NCI-H510A treated with DMSO at 0.1 percent for 48 hours (cell line): ENCODE measurements around the gene FBLIM1.
A peak's percentile ranks its signal among the peaks of the same experiment; 100 is the strongest.

ENCODE experiments used
- DNase-seq: peaks from one replicate; lab custom pipeline; 2025; lab: John Stamatoyannopoulos, UW

Gene FBLIM1, protein sequence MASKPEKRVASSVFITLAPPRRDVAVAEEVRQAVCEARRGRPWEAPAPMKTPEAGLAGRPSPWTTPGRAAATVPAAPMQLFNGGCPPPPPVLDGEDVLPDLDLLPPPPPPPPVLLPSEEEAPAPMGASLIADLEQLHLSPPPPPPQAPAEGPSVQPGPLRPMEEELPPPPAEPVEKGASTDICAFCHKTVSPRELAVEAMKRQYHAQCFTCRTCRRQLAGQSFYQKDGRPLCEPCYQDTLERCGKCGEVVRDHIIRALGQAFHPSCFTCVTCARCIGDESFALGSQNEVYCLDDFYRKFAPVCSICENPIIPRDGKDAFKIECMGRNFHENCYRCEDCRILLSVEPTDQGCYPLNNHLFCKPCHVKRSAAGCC

DNA sequence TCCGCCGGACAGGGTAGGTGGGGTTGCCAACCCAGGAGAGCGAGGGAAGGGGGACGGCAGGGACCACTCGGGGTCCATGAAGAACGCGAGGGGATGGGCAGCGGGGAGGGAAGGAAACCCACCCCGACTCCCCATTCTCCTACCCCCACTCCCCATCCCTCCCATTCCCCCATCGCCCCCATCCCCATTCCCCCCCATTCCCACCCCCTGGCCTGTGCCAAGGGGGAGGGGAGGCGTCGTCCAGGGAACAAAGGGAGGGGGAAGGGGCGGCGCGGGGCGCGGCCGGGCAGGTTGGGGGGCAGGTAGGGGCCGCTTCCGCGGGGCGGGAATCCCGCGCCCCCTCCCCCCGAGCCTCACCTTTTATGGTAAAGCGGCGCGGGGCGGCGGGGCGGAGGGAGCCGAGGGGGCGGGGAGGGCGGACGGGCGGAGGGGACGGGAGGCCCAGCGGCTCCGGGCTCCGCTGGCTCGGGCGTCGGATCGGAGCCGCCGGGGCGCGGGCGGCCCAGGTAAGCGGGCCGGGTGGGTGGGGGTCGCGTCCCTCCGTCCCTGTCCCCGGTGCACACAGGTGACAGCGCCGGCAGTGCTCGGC, at the start of gene FBLIM1:
TSS of gene FBLIM1 (plus strand) at position 453 of the 589 bp plus-strand sequence. CDS start 6,189 bp downstream, outside the sequence.
- DNase-seq: peak; percentile 43

DNA sequence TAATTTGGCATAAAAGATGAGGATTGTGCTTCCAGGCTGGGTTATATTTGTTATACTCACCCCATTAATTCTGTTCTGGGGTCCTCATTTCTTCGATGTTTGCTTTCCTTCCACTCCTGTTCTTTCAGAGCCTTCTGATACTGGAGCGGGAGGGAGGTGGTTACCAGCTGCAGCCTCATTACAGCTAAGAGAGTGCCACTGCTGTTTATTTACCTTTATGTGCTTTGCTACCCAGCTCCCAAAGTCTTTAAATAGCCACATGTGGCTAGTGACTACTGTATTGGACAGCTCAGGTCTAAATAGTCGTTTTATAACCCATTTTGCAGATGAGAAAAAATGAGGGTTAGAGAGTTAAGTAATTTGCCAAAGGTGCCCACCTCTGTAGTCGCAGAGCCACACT, 49.4 kb upstream of the FBLIM1 start:
- peak; percentile 94 for DNase-seq

DNA sequence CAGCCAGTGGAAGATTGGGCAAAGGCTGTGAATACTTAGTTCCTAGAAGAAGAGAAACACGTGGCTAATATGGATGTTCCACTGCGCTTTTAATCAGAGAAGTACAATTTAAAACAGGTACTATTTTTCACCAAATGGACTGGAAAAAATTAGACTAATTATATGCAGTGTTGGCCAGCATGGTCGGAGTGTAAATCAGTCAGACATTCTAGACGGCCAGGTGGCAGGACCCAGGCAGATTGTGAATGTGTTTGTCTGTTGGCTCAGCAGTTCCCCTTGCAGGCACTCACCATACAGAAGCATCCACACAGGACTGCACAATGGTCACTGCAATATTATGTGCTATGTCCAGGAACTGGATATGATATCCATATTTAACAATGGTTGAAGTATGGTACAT, 46.4 kb upstream of the FBLIM1 start:
- DNase-seq: peak; percentile 30

DNA sequence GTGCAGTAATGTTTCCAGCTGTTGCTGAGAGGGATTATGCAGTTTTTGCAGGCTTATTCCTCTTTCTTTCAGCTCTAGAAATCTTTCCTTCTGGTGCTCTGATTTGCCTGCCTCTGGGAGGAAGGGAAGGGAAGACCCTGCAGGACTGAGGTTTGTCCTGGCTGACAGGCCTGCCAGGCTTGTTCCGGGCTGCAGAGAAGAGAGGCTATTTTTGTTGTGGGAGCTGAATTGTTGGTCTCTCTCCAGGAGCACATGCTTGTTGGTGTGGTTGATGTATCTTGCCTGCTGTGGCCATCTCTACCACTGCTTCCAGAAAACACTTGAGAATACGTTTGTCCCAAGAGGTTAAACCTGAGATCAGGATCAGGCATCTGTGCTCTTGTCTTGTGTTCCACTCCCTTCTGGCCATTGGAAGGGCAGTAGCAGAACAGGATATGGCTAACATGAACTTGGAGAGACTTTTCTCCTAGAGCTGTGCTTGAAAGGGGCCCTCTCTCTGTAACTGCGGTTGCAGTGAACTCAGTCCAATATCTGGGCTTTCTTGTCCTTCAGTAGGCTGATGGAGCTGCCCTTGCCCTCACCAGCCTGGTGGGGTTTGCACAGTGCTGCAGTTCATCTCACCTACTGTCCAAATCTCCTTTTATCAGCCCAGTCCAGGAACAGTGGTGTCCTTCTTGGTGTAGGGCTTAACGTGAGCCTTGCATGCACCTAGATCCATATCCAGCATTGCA, 44.0 kb upstream of the FBLIM1 start:
- DNase-seq: no peak

DNA sequence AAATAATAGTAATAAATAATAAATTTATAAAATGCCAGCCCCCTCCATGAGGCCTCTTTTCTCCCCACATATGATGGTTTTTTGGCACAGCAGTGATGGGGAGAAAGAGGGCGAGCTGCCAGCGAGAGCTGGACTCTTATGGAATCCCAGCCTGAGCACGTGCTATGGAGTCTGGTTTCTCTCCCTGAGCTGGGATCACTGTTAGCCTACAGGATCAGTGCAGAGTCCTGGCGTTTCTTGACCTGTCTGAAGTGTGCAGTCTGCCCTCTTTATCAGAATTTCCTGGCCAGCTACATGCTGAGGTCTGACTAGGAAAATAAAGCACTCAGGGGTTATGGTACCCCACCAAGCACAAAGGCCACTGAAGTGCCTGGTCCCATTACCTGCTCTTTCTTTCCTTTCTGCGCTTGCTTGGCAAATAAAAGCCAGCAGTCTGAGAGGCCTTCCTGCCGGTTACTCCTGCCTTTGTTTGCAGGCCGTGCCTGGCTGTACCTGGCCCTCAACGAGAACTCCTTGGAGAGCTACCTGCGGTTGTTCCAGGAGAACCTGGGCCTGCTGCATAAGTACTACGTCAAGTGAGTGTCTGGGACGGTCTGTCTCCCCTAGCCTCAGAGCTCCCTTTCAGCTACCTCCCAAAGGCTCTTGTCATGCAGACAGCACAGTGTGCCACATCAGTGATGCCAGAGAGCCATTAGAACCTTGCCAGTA, 41.0 kb upstream of the FBLIM1 start:
- no peak for DNase-seq

DNA sequence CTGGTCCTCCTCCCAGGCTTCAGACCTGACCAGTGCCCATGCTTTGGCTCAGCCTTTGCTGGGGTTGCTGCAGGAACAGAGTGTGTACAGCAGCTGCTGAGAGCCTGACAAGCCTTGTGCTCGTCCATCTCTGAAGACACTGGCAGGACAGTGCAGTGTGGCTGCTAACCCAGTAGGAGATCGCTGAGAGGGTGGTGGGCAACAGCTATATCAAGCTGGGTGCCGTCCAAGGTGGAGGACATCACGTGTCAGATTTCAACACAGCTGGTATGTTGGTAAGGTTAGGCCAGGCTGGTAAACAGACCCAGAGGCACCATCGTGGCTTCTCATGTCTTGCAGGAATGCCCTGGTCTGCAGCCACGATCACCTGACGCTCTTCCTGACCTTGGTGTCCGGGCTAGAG, 40.4 kb upstream of the FBLIM1 start:
- no peak for DNase-seq

DNA sequence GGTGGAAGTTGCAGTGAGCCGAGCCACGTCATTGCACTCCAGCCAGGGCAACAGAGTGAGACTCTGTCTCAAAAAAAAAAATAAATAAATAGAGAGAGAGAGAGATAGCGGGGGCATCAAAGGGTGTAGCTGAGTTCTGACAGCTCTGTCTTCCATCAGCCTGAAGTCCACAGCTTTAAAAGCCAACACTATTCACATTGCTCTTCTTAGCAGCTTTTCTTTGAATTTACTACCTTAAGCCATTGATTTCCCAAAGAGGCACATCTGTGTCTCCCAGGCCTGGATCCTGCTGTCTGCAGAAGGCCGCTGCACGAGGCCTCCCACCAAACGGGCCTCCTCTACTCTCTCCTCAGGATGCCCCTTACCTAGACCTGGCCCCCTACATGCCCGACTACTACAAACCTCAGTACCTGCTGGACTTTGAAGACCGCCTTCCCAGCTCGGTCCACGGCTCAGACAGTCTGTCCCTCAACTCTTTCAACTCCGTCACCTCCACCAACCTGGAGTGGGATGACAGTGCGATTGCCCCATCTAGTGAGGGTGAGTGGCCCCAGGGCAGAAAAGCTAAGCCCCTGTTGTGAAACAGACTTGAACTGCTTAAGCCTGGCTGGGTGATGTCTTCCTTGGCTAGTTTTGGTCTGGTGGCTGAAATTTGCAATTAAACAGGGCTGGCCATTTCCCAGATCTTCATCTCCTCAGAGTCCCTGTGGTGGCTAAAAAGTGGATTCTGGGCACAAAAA, 39.0 kb upstream of the FBLIM1 start:
- no peak for DNase-seq

DNA sequence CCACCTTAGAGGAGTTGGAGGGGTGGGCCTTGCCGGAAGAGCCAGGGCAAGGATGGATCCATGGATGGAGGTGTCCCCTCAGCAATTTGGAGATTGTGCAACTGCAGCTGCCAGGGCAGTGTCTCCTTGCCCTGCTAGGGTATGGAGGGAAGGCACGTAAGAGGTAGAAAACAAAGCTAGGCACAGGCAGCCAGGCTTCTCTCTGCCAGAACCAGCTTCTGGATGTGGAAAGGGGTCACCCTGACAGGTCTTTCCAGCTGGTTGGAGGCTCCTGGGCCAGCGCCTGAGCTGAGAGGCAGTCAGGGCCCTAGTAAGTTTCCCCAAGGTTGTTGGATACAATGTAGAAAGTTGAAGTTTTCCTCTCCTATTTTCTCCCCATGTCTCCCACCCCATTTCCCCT, 37.7 kb upstream of the FBLIM1 start:
- no peak for DNase-seq

DNA sequence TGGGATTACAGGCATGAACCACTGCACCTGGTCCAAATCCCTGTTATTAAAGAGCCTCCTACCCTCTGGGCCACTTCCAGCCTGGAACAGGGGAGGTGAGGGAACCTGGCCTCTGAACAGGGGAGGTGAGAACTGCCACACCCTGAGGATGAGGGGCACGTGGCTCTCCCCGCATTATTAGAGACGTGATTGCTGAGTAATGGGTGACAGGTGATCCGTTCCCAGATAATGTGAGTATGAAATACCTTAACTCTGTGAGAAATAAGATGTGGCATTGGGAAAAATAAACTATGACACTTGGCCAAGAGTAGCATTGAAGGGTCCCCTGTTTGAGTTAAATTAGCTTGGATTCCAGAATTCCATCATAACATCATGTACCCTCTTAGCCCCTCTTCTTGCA, 36.2 kb upstream of the FBLIM1 start:
- no peak for DNase-seq

DNA sequence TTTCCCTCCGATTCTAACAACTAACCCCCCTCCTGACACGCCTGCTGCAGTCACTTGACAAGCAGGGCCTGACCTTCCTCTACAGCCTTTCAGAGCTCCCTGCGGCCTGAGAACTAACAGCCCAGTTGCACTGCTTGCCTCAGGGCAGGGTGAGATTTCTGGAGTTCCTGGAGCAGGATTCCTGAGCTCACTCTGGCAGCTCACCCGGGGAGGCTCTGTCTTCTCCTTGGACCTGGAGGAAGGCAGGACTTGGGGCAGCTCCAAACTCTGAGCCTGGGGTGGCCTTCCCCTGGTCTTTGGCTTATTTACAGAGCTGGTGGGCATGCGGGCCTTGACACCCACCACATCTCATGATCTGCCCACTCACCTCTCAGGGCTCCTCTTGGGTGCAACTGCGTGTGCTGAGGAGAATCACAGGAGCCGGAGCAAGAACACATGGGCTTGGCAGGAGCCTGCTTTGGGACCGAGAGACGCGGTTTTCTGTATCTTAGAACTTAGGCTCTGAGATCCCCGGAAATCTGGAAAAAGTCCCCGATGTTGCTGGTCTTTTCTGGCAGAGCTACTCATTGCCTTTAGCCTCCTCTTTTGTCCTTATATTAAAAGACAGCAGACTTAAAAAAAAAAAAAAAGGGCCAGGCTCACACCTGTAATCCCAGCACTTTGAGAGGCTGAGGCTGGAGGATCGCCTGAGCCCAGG, 35.6 kb upstream of the FBLIM1 start:
- DNase-seq: no peak

DNA sequence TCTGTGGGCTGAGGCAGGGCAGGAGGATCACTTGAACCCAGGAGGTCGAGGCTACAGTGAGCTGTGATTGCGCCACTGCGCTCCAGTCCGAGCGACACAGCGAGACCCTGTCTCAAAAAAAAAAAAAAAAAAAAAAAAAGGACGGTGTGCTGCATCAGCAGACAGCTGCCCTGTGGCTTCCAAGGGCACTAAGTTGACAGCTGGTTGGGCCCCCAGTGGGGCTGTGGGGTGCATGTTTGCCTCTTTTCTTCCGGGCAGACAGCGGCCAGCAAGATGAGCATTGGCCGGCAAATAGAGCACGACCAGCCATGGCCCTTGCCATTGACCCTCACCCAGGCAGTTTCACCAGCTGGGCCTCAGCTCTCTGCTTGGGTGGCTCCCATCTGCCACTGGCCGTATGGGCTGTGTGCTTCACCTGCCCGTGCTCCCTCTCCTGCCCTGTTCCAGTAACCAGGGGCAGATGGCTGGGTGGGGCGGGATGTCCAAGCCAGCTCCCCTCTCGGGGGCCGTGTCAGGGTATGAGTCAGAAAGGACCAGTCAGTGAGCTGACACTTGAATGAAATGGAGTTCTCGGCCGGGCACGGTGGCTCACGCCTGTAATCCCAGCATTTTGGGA, 34.9 kb upstream of the FBLIM1 start:
- no peak for DNase-seq

DNA sequence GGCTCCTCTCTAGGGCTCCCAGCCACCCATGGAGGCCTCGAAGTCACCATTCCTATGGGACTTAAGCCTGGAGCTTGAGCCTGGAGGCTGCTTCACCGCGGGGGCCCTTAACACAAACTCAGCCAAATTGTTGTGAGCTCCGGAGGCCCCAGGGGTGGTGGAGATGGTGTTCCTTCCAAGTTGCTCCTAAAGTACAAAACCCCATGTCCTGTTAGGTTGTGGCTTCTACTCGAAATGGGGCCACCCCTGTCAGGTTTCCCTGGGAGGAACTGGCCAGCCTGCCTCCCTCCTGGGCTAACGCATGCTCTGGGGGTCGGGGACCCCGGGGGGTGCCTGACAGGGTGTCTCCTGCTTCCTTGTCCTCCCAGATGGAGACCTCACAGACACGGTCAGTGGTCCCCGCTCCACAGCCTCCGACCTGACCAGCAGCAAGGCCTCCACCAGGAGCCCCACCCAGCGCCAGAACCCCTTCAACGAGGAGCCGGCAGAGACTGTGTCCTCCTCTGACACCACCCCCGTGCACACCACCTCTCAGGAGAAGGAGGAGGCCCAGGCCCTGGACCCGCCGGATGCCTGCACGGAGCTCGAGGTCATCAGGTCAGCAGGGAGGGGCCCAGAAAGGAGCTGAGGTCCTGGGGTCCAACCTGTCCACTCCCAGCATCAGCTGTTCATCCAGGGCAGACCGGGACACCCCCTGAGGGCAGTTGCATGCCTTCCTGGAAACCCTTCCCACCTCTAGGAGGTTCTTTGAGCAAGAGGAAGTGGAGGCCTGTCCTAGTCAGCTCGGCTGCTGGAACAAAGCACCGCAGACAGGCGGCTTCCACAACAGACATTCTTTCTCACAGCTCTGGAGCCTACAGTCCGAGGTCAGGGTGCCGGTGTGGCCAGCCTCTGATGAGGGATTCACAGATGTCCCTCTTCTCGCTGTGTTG, 33.4 kb upstream of the FBLIM1 start:
- DNase-seq: no peak

DNA sequence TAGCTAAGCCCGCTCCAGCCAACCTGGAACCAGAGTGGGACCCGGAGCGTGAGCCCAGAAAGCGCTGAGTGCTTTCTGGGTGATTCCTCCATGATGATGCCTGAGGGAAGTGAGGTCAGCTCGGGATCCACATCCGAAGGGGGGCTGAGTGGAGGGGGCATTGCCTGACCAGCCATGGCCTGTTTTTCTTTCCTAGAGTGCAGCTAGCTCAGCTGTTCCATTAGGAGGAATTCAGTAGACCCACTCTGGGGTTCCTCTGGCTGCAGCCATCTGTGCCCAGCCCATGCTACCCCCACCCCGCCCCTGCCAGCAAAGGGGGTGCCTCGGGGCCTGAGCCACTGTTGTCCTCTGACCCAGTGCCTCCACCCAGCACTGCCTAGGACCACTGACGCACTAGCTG, 32.1 kb upstream of the FBLIM1 start:
- no peak for DNase-seq

DNA sequence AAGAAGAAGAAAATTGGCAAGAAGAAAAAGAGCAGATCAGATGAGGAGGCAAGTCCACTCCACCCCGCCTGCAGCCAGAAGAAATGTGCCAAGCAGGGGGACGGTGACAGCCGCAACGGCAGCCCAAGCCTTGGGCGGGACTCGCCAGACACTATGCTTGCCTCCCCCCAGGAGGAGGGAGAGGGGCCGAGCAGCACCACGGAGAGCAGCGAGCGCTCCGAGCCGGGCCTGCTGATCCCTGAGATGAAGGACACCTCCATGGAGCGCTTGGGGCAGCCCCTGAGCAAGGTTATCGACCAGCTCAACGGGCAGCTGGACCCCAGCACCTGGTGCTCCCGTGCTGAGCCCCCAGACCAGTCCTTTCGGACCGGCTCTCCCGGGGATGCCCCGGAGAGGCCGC, 31.6 kb upstream of the FBLIM1 start:
- DNase-seq: no peak

DNA sequence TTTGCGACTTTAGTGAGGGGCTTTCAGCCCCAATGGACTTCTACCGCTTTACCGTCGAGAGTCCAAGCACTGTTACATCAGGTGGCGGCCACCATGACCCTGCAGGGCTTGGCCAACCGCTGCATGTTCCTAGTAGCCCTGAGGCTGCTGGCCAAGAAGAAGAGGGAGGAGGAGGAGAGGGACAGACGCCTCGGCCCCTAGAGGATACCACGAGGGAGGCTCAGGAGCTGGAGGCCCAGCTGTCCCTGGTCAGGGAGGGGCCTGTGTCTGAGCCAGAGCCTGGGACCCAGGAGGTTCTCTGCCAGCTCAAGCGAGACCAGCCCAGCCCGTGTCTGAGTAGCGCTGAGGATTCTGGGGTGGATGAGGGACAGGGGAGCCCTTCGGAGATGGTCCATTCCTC, 31.2 kb upstream of the FBLIM1 start:
- no peak for DNase-seq

DNA sequence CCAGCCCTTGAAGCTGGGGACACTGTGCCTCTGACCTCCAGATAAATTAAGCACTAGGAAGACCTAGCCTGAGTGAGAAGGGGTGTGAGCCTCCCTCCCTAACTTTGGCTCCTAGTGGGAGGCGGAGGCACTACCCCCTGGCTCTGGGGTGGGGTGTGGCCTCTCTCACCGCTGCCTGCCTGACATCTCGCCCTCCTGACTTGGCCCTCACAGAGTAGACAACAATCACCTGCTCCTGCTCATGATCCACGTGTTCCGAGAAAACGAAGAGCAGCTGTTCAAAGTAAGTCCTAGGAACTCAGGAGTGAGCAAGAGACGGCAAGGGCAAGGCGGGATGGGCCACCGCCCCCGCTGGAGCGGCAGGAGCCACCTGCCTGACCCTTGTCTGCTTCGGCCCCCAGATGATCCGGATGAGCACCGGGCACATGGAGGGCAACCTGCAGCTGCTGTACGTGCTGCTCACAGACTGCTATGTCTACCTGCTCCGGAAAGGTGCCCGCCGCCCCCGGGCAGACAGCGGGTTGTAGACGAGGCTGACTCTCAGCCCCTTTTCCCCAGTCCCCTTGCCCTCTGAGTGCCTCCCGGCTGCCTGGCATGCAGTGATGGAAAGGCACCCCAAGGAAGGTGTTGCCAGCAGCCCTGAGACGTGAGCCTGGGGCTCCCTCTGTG, 30.6 kb upstream of the FBLIM1 start:
- DNase-seq: no peak

DNA sequence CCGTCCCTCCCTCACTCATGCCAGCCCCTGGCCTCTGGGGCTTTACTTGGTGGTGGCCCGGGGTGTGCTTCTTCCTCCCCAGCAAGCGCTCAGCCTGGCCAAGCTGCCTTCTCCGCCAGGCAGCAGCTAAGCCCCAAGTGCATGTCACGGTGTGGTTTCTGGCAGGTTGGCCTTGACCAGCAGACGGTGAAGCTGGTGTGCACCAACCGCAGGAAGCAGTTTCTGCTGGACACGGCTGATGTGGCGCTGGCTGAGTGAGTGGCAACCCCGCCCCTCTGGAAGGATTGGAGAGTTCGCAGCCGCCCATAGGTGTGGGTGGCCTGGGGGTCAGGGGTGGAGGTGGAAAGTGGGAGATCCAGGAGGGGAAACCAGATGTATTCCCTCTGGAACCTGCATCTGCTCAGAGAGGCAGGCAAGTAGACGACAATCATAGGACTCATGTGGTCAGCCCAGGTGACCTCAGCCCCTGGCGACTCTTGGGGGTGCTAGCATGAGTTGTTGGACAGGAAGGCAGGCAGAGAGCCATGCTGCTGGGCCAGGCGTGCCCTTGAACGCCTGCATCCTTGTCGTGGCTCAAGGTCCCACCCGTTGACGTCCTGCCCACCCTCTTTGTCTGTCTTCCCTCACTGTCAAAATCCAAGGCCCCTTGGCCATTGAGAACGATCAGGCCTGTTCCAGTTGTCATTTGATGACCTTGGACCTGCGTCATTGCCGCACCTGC, 29.5 kb upstream of the FBLIM1 start:
- DNase-seq: no peak

DNA sequence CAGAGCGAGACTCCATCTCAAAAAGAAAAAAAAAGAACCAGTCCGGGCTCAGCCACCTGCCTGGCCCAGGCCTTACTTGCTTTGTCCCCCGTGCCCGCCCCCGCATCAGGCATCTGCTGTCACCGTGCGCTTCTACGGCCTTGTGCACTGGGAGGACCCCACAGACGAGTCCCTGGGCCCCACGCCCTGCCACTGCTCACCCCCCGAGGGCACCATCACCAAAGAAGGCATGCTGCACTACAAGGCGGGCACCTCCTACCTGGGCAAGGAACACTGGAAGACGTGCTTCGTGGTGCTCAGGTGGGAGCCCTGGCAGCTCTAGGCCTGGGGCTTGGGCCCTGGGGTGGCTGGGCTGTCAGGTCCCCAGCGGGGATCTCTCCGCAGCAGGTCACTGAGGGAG, 28.2 kb upstream of the FBLIM1 start:
- DNase-seq: no peak
